HG02943 (cell line): ENCODE results near the gene IFT57.
"Not testable (repeated sequence)": the region's sequence is repeated elsewhere in the genome, so short reads cannot be mapped to it uniquely, and the experiment has no call there.

ENCODE experiments used
- ATAC-seq: cut with Tn5 transposase; IDR thresholded peaks from one replicate; pipeline ENCODE4 v1.9.1; 2021; ENCODE audit warnings: mild to moderate bottlenecking, low read depth, moderate library complexity; ENCODE audit not compliant: unreplicated experiment

IFT57 gene

DNA sequence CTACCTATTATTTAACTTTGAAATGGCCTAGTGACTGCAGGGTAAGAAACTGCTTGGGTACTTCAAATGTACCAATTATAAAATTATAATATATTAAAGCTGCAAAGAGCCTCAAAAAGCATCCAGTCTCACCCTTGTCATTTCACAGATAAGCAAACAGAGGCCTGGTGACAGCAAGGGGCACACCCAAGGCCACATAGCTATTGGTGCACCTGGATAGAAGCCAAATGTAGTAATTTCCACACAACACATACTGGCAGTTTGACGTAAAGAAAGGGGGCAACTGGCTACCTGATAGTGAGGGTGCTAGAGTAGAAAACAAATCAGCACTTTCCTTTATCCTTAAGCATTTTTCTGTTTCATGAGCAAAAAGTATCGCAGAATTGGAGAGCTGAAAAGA, 51.1 kb downstream of the IFT57 start:
- ATAC-seq, result no peak

DNA sequence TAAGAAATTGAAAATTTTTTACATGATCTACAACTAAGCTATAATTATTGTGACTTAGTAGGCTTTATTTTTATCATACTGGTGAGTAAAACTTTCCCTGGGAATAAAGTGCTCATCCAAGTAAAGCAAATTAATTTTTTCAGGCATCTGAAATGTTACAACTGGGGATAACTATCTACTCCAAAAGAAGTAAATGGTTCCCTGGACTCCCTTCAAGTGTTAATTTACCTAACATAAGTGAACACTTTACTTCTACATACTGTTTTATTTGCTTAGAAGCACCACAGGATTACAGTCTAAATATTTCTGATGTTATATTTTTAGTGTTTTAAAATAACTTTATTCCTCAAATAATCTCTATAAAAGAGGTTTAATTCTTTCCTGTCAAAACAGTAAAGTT, 57.8 kb downstream of the IFT57 start:
- ATAC-seq, result no peak

DNA sequence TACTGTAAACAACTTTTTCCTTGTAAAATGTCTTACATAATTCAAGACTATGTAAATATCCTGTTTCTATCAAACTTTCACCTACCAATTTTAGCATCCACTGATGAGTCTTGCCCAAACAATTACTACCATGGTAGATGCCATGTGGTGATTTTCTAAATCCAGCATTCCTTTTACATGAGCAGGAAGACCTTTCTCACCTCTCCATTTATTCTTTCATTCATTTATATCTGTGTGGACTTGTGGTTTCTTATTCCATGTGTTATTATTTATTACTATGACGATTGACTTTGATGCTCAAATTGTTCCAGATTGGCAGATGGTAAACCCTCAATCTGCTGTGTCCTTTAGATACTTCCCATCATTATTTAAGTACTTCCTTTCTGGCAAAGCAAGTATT, 62.4 kb downstream of the IFT57 start:
- ATAC-seq, result no peak

GRCh38 chr3:108159105-108159504, 63.1 kb downstream of the IFT57 start:
- ATAC-seq, result no peak

- no peak for ATAC-seq
These were observed 64.0 kb downstream of the IFT57 start for GRCh38 chr3:108158251-108158650.

- no peak for ATAC-seq
These were observed 65.0 kb downstream of the IFT57 start for GRCh38 chr3:108157273-108157672.

DNA sequence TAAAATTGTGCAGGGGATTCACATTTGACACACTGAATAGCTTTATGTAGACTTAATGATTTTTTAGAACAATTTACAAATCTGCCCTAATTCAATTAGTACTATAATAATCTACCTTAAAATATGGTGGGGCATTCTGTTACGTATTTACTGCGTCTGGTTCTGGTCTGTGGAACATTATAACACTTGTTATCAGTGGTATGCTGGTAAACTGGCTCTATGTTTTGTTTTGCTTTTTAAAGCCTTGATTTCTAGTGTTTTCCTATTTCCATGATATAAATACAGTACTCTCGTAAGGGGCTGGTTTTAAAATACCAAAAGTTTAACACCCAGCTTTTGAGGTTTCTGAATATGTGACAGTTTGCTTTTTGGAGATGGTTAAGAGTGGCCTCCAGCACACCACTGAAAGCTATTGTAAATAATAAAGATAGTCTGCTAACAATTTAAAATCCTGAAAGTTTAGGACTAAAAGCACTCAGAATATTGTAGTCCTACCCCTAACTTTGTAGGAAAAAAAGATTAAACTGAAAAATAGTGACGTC, 65.8 kb downstream of the IFT57 start:
- ATAC-seq, result no peak

DNA sequence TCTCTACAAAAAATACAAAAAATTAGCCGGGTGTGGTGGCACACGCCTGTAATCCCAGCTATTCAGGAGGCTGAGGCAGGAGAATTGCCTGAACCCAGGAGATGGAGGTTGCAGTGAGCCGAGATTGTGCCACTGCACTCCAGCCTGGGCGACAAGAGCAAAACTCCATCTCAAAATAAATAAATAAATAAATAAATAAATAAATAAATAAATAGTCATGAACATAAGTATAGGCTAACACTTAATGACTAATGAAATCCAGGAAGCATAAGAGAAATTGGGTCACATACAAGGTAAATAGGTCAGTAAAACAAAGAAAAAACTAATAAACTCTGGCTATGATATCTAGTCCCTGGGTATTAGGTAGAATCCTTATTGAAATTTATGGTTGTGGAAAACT, 66.6 kb downstream of the IFT57 start:
- ATAC-seq, result not testable (repeated sequence)

DNA sequence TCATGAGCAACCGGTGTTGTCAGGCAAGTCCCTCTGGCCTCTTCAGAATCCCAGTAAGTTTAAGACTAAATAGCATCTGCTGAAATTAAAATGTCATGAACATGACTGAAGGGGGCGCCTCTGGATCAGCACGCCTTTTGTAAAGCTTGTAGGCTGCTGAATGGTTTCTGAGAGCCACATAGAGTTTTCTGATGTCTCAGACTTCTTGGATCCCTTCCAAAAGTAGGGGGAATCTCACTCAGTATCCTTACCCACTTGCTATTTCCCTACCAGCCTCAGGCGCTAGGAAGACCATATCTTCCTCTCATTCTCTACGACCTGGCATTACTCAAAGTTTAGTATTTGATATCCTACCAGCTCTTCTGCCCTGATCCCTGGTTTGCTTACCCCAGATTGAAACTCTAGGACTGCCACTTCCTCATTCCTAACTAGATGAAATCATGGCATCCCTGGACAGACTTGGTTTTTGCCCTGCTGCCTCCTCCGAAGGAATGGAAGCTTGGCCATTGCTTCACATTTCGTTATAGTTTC, 68.7 kb downstream of the IFT57 start:
- ATAC-seq, result no peak

- no peak for ATAC-seq
These were observed 70.0 kb downstream of the IFT57 start for GRCh38 chr3:108152274-108152673.

DNA sequence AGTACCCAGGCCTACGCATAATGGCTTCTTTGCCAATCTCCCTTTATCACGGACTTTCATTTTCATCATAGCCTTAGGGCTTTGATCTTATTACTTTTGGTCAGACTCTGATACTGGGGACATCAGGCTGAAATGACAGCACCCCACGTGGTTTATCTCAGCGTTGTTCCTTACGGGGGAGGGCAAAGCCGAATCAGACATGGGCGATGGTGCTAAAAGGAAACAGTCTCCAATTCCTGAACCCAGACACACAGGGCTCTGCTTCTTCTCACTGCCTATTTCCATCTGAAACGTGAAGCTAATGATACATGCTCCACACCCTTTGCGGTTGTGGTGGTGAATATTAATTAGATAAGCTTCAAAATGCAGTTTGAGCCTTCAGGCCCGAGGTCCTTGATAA, 72.0 kb downstream of the IFT57 start:
- ATAC-seq, result no peak

DNA sequence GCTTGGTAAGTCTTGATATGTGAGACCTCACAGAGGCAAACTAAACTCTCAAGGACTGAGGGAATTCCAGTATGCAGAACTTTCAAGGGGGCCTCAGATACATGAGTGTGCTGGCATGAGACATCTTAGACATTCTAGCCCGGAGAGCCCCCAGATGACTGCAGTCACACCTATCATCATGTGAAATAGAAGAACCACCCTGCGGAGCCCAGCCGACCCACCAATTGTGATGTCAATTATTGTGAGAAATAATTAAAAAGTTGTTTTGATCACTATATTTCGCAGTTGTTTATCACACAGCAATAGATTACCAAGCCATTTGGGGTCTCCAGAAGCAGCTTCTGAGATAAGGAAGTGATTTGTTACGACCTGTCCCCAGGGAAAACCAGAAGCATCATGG, 76.1 kb downstream of the IFT57 start:
- no peak for ATAC-seq

DNA sequence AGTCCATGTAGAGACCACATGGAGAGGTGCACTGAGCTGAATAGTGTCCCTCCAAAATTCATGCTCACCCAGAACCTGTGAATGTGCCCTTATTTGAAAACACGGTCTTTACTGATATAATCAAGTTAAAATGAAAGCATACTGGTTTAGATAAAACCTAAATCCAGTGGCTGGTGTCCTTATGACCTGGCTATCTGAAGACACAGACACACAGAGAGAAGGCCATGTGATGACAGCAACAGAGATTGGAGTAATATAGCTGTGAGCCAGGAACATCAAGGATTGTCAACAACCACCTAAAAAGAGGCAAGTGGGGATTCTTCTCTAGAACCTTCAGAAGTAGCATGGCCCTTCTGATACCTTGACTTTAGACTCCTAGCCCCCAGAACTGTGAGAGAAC, 76.6 kb downstream of the IFT57 start:
- no peak for ATAC-seq

DNA sequence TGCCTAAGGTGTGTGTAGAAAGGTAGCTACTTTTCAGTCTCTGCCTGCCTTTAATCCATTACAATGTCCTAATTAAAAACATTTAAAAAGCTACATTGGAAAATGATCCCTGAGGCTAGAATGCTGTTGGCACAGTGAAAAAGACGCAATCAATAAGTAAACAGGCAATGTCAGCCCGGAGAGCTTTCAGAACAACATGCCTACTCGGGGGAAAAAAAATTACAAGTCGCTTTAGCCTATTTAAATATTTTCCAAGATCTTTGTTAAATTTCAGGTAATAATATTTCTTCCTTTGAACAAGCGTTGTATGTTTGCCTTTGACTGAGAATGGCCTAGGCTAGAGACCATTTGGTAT, 84.8 kb downstream of the IFT57 start:
- ATAC-seq, result no peak

DNA sequence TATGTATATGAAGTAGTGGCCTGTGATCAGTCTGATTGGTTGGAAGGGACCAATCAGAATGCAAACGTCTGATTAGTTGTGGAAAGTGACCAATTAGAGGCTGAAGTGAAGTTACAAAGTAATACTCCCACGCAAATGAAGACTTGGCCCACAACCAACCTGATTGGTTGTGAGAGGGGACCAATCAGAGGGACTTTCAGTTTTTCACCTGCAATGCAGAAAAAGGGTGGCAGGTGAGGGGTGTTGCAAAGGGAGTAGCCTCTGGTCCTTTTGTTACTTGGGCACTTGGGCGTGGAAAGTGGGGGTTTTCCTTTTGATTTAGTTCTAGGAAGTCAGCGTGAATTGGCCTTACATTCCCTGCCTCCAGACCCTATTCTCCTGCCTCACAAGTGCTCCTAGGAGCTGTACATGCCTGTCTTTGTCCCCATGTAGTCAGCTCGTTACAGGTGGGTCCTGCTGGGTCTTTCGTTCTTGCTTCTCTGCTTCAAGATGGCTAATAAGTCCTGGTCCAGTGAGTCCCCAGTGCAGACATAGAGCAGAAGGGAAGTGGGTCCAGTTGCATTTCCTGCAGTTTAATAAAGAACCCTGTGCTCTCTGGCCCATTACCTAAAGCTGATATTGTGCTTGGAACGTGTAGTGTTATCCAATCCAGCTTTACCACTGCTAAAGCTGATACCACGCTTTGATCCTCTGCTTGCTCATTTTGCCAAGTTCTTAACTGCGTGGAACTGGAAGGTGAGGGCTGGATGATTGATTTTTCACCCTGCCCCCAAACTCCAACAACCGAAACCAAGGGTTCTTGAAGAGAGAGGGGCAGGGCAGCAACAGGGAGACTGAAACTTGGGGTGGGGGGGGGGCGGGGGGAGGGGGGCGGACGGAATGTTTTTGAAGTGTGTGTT, 85.4 kb downstream of the IFT57 start:
- no peak for ATAC-seq

- peak; percentile 45 for ATAC-seq
These were observed 87.7 kb downstream of the IFT57 start for GRCh38 chr3:108134555-108134880.

DNA sequence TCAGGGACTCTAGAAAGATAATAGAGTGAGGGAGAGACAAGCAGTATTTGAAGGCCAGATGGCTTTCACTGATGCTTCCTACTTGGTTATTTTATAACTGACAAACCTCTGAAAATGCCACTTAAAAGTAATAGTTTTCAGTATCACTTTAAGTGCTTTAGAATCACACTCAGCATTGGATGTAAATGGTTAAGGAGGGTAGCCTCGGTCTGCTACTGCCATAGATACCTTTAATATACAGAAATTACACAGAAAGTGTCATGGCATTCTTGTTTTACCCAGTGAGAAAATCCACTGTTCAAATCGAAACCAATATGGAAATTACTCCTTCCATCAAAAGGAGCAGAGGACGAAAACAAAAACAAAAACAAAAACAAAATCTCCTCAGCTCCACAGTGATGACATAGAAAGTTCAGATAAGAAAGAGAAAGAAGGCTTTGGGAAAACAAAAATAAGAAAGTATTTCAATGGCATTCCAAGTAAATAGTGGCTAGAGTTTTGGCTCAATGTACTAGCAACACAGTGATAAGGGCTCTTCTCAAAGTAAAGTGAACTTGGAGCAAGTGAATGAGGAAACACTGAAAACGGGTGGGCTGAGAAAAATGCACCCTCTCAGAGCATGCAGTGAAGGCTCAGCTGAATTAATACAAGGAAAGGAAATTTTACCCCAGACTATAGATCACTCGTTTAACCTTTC, 88.2 kb downstream of the IFT57 start:
- peak; percentile 42 for ATAC-seq

GRCh38 chr3:108133048-108133369, 89.2 kb downstream of the IFT57 start:
- ATAC-seq, result no peak

DNA sequence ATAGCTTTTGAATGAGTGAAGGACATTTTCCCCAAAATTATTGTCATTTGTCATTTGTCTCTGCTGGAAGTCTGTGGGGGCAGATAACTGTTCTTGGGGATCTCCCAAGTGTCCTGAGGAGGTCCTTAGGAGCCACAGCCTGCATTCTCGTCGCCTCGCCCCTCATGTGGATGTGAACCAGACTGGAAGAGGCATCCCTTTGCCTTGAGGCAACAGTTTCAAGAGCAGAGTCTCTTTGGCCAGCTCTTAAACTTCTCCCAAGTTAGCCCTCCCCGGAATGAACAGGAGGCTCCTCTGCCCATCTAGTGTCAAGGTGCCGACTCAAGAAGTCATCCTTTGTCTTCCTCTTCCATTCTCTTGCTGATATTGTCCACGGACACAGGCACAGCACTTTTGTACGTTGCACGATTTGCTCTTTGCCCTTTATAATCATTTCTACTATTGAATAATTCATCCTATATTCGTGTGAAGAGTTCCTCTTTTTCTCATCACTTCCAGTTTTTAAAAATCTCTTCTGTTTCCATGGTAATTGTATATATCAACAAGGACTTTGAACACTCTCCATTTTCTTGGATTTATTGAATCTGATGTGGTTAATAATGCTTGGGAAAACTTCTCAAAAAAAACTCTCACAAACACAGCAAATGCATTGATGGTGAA, 90.6 kb downstream of the IFT57 start:
- ATAC-seq, result no peak

DNA sequence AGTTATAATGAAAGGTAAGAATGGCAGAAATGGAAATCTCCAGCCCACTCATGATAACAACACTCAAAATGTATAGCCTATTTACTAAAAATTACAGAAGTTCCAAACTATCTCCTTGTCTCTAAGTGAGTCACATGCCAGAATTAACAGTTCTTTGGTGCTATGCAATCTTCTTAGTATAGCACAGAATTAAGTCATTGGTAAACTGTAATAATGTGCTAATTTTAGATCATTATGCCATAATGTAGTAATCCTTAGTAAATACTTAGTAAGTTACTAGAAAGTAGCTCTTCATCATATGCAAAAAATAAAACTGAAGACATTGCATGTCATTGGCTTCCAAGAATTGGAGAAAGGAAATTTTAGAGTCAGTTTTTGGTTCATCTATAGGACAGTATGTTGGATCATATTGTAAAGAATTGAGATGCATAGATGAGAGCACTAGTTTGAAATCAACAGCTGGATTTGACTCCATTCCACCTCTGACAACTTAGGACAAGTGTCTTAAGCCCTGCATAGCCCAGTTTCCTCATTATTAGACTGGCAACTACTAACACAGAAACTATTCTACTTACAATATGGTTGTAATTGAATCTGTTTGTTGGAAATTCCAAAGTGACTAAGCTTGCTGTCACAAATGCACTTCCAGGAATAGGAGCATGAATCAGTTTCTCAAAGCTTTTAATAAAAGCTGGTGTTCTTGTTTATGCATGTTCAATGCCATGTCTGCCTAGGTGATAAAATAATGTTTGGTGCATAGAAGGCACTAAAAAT, 91.3 kb downstream of the IFT57 start:
- ATAC-seq, result no peak

DNA sequence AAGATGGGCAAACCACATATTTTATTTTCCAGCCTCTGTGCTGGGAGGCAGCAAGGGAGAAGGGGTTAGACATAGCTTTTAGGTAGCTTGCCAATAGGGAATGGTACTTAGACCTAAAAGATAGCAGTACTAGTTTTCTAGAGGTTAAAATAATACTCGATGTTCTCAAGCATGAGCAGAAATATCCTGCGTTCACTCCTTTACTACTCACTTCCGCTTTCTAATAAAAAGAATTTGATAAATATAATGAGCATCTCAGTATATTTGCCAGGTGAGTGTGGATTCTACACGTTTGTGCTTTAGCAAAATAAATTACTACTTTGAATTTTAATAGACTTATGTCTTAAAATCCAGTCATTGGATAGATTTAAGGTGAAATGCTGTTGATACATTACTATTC, 92.0 kb downstream of the IFT57 start:
- no peak for ATAC-seq
